ENCODE data around the gene RRN3.

DNA sequence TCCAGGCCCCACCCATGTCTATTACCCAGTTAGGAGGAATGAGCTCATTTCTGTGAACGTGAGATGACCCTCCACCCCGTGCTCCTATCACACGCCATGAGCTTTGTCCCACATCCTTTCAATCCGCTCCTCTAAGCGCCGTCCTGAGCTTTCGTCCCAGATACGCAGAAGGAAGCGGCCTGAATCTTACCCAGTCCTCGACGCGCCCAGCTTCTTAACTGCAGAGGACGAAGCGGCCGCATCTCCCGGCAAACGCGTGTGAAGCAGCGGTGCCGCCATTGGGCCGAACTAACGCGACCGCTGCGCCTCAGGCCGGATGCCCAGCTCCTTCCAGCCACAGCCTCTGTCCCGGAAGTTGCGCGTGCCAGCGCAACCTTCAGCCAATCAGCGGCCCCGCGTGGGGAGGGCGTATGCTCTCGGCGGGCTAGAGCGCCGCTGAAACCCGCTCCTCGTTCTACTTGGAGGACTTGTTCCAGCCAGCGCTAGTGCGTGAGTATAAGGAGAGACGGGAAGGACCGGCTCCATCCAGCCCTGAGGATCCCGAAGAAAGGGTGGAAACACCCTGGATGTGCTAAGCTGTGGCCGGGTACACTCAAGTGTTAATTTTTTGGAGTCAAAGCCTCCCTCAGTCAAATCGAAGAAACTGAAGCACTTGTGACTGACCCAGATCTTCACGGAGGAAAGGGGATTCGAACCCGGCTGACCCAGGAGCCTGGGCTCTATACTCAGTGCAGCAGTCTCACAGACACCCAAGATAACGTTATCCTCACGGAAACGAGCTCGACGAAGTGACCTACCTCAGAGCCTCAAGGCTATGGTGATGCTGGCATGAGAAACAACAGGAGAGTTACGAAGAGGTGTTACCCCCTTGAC, at the start of gene RRN3:
- TF ChIP-seq, protein P1, sequence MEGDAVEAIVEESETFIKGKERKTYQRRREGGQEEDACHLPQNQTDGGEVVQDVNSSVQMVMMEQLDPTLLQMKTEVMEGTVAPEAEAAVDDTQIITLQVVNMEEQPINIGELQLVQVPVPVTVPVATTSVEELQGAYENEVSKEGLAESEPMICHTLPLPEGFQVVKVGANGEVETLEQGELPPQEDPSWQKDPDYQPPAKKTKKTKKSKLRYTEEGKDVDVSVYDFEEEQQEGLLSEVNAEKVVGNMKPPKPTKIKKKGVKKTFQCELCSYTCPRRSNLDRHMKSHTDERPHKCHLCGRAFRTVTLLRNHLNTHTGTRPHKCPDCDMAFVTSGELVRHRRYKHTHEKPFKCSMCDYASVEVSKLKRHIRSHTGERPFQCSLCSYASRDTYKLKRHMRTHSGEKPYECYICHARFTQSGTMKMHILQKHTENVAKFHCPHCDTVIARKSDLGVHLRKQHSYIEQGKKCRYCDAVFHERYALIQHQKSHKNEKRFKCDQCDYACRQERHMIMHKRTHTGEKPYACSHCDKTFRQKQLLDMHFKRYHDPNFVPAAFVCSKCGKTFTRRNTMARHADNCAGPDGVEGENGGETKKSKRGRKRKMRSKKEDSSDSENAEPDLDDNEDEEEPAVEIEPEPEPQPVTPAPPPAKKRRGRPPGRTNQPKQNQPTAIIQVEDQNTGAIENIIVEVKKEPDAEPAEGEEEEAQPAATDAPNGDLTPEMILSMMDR (IDR thresholded peaks at IDR 0.05): peak in 1 of 4 experiments; percentile 31
- TF ChIP-seq POLR2A (IDR thresholded peaks at IDR 0.05): peak; percentile 47 to 60
